GM19452 (cell line): ENCODE measurements around the gene CDC42EP5.
A peak's percentile ranks its signal among the peaks of the same experiment; 100 is the strongest.
"Not testable (repeated sequence)": the region's sequence is repeated elsewhere in the genome, so short reads cannot be mapped to it uniquely, and the experiment has no call there.

Source experiments
- ATAC-seq: cut with Tn5 transposase; IDR thresholded peaks from one replicate; pipeline ENCODE4 v1.9.1; 2021; ENCODE audit not compliant: unreplicated experiment

Gene CDC42EP5

GRCh38 chr19:54449701-54450069 is 23.4 kb downstream of the CDC42EP5 start:
- peak; percentile 2 for ATAC-seq

GRCh38 chr19:54448774-54449700 is 24.1 kb downstream of the CDC42EP5 start, which contains the start of gene LENG8:
Gene LENG8, plus strand, starts transcription at chr19:54449199. Its CDS starts 2,146 bp downstream, at chr19:54451345.
- ATAC-seq: peak; percentile 83

GRCh38 chr19:54448040-54448773 is 24.9 kb downstream of the CDC42EP5 start:
- ATAC-seq: peak; percentile 16

GRCh38 chr19:54446349-54446748 is 26.7 kb downstream of the CDC42EP5 start:
- not testable (repeated sequence) for ATAC-seq

- ATAC-seq: no peak
Observed at GRCh38 chr19:54444737-54445136, 28.4 kb downstream of the CDC42EP5 start.

- ATAC-seq: no peak
Observed at GRCh38 chr19:54440641-54441040, 32.5 kb downstream of the CDC42EP5 start.

GRCh38 chr19:54439174-54439851 is 33.8 kb downstream of the CDC42EP5 start:
- ATAC-seq: no peak

GRCh38 chr19:54436628-54437252 is 36.4 kb downstream of the CDC42EP5 start:
- no peak for ATAC-seq

- no peak for ATAC-seq
Observed at GRCh38 chr19:54436031-54436523, 37.0 kb downstream of the CDC42EP5 start.

- ATAC-seq: no peak
Observed at GRCh38 chr19:54435551-54436016, 37.5 kb downstream of the CDC42EP5 start.

GRCh38 chr19:54434873-54435214 is 38.3 kb downstream of the CDC42EP5 start:
- no peak for ATAC-seq

GRCh38 chr19:54434112-54434872 is 38.8 kb downstream of the CDC42EP5 start:
- no peak for ATAC-seq

- no peak for ATAC-seq
Observed at GRCh38 chr19:54433697-54434096, 39.4 kb downstream of the CDC42EP5 start.

GRCh38 chr19:54432144-54432738 is 40.9 kb downstream of the CDC42EP5 start:
- no peak for ATAC-seq

- ATAC-seq: no peak
Observed at GRCh38 chr19:54431255-54431838, 41.7 kb downstream of the CDC42EP5 start.

- ATAC-seq: no peak
Observed at GRCh38 chr19:54430306-54431254, 42.5 kb downstream of the CDC42EP5 start.

- no peak for ATAC-seq
Observed at GRCh38 chr19:54429545-54430227, 43.4 kb downstream of the CDC42EP5 start.

GRCh38 chr19:54429176-54429495 is 44.0 kb downstream of the CDC42EP5 start:
- ATAC-seq: no peak
